Coronary artery (tissue), 2 donors: Measurements from ENCODE around the gene SELENOP.
A peak's percentile ranks its signal among the peaks of the same experiment; 100 is the strongest.

Experiments used
- DNase-seq: peaks from one replicate; pipeline ENCODE4 v3.0.0-alpha.2; 2017; ENCODE audit warnings: low spot score
- H3K27ac ChIP-seq, 2 donors: fragments of 200-600 bp; sonication (generic); one replicate each; pipeline ENCODE4 v1.5.1; 2016 to 2019
- H3K4me3 ChIP-seq: fragments of 200-600 bp; sonication (generic); 2 replicates; pipeline ENCODE4 v1.5.1; 2016; ENCODE audit warnings: mild to moderate bottlenecking, moderate library complexity
- TF ChIP-seq, protein P1 (sequence below): fragments of 200-600 bp; sonication (generic); IDR thresholded peaks from one replicate; pipeline ENCODE4 v1.5.1; 2019; ENCODE audit warnings: antibody characterized with exemption

Gene SELENOP

GRCh38 chr5:42756606-42757601 is 54.8 kb downstream of the SELENOP start, which contains the start of gene CCDC152:
TSS of gene CCDC152 (plus strand) at chr5:42756818. CDS start at chr5:42759122, 2,304 bp downstream.
- peak within 1 kb of the TSS; percentile 49 for H3K4me3 ChIP-seq
- no peak within 1 kb of the TSS for H3K27ac ChIP-seq
- no peak for DNase-seq
- TF ChIP-seq, protein P1, sequence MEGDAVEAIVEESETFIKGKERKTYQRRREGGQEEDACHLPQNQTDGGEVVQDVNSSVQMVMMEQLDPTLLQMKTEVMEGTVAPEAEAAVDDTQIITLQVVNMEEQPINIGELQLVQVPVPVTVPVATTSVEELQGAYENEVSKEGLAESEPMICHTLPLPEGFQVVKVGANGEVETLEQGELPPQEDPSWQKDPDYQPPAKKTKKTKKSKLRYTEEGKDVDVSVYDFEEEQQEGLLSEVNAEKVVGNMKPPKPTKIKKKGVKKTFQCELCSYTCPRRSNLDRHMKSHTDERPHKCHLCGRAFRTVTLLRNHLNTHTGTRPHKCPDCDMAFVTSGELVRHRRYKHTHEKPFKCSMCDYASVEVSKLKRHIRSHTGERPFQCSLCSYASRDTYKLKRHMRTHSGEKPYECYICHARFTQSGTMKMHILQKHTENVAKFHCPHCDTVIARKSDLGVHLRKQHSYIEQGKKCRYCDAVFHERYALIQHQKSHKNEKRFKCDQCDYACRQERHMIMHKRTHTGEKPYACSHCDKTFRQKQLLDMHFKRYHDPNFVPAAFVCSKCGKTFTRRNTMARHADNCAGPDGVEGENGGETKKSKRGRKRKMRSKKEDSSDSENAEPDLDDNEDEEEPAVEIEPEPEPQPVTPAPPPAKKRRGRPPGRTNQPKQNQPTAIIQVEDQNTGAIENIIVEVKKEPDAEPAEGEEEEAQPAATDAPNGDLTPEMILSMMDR: no peak

- TF ChIP-seq, protein P1: no peak
- Histone ChIP-seq H3K27ac (no peak overlapping the region), H3K4me3 (no peak overlapping the region)
- DNase-seq: no peak
Measured at GRCh38 chr5:42753099-42753498, 58.6 kb downstream of the SELENOP start.

DNA sequence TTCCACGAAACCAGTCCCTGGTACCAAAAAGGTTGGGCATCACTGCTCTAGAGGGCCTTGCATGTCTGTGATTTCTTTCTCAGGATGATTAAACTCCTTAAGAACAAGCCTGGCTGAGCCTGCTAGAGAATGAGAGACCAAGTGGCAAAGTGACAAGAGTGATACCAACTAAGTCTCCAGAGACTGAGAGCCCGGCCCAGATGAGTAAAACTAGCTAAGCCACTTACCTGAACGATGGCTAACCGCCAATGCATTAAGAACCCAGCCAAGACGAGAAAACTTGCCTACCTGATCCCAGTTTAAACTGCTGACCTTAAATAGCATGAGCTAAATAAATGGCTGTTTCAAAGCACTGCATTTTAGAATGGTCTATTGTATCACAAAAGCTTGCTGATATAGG is 60.6 kb downstream of the SELENOP start:
- no peak for DNase-seq

DNA sequence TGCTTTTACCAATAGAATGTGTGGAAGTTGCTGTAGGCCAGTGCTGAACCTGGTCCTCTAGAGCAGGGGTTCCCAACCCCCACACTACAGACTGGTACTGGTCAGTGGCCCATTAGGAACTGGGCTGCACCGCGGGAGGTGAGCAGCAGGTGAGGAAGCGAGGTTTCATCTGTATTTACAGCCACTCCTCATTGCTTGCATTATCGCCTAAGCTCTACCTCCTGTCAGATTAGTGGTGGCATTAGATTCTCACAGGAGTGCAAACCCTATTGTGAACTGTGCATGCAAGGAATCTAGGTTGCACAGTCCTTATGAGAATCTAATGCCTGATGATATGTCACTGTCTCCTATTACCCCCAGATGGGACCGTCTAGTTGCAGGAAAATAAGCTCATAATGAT is 61.2 kb downstream of the SELENOP start:
- DNase-seq: no peak
- no peak overlapping the region for H3K4me3 ChIP-seq
- no peak overlapping the region for H3K27ac ChIP-seq
- TF ChIP-seq, protein P1: no peak

More for the DNA sequence above, 60.6 kb downstream of the SELENOP start:
- no peak overlapping the region for H3K4me3 ChIP-seq
- TF ChIP-seq, protein P1: no peak
- no peak overlapping the region for H3K27ac ChIP-seq
